HG02678 (cell line): ENCODE results near the gene DUSP6.

ENCODE experiments used
- ATAC-seq: cut with Tn5 transposase; IDR thresholded peaks from one replicate; pipeline ENCODE4 v1.9.1; 2021; ENCODE audit warnings: mild to moderate bottlenecking, moderate library complexity; ENCODE audit not compliant: unreplicated experiment

DUSP6 gene

DNA sequence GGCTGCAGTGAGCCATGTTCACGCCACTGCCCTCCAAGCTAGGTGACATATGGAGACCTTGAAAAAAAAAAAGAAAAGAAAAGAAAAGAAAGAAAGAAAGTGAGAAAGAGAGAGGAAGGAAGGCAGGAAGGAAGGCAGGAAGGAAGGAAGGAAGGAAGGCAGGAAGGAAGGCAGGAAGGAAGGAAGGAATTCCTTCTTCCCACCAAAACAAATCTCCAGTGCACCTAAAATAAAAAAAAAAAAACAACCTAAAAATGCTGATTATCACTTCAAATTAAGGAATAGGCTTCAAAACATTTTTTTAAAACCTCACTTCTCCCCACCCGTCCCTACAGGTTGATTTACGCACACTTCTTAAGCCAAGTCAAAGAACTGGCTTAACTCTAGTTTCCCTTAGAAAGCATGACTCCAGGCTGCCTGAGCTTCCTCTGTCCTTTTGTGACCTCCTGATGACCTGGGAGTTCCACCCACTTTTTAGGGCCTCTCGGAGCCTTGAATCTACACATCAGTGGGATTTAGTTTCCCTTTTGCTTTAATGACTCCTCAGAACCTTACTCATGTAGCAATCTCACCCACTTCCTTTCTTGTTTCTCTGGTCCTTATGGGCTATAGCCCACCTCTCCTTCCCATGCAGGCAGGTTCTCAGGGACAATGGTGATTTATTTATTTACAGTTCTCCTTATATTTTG lies 18.6 kb downstream of the DUSP6 start:
- ATAC-seq, result no peak

DNA sequence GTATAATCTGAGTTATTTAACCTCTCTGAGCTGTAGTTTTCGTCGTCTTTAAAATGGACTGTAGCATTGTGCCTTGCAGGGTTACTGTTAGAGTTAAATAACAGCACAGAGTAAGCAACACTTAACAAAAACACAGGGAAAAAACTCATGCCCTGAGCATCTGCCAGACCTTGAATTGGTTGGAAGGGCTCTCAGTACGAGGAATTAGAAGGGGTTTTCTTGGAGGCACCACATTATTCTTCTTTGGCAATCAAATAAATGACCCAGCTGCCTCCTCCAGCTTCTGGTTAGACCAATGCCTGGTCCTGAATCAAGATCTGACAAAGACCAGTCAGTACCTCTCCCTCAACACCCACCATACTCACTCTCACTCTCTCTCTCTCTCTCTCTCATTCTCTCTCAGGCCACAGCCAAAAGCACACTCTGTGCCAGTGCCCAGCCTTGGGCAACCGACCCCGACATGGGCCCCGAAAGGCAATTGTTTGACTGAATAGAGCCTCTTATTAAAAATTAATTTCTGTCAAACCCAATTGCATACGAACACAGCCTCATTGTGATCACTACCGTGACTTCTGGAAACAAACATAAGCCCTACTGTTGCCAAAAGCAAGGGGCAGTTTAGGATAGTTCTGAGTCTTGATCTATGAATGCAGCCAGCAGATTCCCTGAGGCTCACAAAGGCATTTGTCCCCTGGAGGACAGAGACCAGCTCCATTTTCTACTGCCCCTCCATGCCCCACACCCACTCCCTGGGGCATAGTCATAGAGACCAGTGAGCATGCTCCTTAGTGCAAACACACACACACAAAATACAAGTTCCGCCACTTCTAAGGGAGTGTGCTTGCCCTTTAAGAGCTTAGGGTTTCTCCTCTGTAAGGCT lies 23.9 kb downstream of the DUSP6 start:
- no peak for ATAC-seq

DNA sequence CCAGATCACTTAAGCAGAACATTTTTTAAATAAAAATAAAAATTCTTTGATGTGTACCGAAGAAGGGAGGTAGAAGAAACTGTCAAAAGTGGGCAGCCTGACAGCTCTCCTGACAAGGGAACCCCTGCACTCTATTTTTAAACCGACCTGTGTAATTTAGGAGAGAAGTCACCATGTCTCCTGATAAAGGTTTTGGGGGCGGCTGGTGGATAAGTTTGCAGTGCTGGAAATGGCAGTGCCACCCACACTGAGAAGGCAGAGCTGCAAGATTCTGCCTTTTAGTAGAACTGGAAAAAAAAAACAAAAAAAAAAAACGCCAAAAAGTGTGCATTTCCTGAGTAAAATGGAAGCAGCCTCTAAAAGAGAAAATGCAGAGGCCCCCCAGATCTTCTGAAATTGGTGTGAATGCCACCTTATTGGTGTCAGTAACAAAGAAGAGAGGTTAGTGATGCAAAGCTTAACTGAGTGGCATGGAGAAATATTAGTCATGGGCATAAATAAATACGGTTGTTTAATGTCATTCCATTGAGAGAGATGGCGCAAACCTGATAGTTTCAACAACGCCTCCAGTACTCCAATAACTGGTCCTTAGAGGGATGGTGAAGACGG lies 24.7 kb downstream of the DUSP6 start:
- ATAC-seq, result no peak

DNA sequence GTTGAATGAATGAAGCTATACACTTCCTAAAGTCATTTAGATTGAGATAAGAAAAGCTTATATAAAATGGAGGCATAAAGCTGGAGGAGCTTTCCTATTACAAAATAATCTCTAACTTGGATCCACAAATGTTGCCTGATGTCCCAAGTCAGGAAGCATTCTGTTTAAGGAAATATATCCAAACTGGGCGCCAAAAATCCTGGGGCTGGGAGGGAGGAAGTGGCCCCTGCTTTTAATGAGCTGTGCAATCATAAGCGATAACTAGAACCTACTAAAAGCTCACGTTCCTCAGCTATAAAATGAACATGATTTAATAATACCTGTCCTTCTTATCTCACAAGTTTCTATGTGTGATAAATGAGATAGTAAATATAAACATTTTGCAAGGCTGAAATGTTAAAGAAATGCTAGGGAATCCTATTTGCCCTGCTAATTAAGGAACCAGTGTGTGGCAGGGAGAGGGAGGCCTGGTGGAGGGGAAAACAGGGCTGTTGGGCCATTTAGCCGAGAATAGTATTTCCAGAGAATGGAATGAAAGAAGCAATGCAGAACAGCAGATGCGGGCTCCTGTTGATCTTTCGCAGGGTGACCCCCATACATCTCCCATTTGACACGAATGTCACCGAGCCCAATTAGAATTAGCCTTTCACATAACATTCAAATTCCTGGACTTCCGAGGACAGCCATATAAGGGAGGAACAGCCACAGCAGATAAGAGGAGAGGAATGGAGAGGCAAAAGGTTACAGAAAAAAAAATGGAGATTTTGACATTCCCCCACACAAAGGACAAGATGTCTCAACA lies 25.9 kb downstream of the DUSP6 start:
- no peak for ATAC-seq

DNA sequence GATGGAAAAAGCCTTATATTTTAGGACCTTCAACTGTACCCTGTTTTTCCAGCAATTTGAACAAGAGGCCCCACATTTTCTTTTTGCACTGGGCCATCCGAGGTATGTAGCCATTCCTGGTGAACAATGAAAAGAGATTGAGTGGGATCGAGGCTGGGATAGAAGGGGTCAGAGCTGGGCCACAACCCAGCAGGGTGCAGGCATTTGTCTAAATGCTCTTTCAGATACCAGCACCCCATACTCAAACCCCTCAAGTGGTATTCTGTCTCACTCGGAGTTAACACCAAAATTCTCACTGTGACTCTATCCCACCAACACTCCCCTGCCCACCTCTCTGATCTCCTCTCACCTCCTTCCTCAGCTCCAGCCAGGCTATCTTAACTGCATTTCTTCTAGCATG lies 26.8 kb downstream of the DUSP6 start:
- ATAC-seq, result no peak

DNA sequence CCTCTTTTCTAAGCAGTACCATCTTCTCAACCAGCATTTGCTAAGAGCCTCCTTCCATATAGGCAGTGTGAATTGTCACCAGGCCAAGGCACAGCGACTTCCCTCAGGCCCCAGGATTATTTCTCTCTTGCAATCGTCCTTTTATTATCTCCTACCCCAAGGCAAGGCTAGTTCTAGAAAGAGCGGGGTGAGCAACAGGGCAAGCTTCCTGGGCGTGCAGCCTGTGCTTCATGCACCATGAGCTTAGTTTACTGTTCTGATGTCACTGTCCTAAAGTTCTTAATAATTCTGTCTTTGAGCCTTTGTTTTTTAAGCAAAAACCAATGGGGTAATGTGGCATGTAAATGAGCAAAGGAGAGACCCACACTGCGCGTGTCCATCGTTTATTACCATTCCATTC lies 27.9 kb downstream of the DUSP6 start:
- no peak for ATAC-seq

DNA sequence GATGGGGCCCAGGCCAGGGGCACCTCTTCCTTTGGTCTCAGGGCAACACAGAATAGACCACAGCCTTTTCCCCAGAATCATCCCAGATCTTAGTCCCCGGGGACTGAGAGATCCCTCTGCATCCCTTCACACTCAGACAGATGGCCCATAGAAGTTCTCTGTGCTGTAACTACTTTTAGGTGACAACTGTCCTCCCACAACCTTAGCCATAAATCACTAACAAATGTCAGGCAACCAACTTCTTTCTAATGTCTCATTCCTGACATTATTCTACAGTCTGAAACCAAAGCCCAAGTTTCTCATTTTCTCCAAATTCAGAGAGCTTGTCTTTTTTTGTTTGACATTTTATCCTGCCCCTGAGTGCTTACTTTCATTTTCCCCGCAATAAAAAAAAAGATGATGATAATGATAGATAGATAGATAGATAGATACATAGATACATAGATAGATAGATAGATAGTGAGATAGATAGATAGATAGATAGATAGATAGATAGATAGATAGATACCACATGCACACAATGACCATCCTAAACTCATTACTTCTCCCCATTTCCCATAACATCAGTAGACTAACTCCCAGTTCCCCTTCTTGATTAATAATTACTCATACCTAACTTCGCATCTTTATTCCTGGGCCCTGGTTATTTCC lies 28.6 kb downstream of the DUSP6 start:
- no peak for ATAC-seq

DNA sequence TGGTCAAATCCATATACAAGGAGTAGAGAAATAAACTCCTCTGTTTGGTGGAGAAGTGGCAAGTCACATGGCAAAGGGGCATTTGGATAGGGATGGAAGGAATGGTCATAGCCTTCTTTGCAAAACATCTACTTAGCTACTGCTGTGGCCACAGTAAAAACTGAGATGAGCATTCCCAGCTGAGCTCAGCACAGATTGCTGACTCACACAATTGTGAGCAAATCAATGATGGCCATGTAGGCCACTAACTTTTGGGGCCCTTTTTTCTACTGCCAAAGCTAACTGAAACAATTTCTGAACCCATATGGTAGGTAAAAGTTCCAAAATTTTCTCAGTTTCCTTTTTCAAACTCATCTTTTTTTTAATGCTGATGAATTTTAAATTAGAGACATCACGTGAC lies 31.6 kb downstream of the DUSP6 start:
- no peak for ATAC-seq

DNA sequence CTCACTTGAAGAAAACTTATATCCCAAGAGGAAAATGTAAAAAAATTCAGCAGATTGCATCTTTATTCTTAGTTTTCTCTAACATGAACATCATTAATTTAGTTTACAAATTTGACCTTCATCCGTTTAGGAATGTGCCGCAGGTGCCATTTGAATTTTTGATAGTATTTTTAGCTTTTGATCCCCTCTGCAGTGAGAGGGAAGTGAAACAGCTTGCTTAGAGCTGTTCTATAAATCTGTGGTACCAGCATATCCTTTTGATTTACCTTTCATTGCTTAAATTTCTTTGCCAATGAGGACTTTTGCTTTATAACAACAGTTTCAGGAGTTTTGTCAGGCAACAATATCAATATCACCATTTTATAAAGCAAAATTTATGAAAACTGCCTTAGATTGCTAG lies 32.7 kb downstream of the DUSP6 start:
- ATAC-seq, result no peak

DNA sequence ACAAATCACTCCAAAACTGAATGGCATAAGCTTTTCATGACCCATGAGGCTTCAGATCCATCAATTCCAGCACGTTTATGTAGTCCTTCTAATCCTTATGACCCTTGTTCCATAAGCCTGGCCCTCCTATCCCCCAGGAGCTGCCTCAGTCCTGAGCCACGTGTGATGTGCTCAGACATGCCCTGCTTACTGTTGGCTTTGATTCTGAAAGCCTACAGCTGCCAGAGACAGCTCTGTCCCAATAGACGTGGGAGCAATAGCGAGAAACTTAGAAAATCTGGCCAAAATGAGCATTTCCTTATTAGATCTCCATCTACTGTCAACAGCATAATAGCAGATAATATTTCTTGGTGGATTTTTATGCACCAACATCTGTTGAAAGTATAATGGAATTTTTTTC lies 33.2 kb downstream of the DUSP6 start:
- no peak for ATAC-seq

DNA sequence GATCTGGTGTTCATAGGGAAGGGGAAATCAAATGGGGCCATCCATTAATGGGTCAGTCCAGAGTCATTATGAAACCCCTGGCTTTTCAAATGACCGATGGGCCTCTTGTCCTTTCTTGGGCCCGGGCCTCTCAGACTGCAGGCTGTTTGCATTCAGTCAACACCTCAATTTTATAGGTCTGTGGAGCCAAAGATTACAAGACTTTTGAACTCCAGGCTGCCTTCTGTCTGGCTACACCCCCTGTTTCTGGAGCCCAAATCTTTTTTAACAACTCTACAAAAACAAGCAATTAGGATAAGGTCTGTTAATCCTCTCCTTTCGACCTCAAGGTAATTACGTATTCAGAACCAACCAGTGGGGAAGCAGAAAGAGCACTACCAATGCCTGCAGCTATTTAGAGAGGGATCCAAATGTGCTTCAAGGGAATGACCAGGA lies 35.6 kb downstream of the DUSP6 start:
- ATAC-seq, result no peak

DNA sequence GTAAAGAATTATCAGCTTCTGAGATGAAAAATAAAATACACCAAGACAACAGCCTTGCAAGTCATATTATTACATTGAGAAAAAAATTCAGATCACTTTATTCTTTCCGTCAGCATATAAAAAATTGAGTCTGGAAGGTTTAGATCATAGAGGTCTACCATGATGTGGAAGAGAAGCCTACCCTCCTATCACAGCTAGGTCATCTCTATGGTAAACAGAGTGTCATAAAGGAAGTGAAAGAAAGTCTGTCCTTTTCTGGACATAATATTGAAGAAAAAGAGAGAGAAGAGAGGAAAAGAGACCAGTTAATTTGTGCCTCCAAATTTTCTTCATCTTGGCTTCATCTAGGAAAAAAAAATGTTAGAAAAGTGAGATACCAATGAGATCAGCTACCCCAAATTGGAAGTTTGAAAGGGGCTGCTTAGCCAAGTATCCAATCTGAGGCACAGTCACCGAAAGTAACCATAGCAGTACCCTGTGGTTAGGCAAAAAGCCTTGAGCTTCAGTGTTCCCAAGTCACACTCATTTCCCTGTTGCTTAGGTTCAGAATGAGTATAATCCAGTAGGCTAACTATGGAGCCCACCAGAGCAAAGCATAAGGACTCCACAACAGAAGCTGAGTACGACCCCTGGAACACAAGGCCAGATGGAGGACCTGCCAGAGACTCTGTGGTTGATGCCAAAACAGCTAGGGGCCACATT lies 38.1 kb downstream of the DUSP6 start:
- ATAC-seq, result no peak

DNA sequence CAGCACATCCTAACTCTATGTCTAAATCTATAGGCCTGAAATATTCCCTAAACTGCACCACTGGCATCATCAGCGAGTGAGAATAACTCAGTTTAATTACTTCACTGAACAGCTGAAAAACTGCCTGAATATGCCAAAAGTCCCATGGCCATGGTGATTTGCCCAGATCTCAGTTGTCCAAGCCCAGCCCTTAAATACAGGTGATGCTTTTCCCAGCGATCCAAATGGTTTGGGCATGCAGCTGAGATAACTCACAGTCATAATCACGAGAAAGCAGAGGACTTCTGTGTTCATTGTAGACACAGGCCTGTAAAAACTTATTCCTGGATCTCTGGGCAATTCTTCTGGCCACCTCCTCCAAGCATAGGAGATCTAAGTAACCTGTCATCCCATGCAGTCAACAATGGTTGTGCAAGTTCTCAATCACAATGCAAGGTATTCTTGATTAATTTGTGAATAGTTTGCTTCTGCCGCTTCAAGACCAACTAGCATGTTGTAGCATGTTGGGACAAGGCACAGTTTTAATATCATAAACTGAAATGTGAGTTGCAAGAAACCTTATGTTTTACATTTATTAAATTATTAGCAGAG lies 40.5 kb downstream of the DUSP6 start:
- no peak for ATAC-seq

DNA sequence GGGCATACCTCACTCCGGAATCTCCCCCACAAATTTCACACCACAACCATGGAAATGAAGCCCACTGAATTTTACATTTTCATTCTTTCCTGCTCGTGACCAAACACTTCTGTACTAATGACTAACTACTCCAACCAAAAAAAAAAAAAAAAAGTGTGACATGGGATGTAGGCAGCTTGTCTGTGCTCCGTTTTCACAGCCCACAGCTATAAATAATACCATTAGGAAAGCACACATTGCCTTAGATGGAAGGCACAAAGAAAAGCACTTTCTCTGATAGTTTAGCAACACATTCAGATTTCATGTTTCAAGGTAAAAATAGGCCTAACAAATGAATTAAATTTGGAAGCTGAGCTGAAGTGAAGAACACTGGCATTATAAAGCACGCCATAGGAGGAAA lies 42.5 kb downstream of the DUSP6 start:
- ATAC-seq, result no peak

DNA sequence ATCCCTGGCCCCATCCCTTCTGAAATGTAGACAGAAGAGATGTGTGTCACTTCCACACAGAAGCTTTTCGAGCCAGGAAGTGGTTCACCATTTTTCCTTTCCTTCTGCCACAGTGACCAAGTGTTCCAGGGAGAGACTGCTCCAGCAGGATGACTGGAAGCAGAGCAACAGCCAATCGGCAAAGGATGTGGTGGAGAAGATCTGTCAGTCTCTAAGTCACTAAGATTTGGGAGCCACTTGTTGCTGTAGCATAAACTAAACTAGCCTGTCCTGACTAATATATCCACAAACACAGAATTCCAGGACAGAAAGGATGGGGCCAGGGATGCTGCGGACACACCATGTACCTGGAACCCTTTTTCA lies 42.9 kb downstream of the DUSP6 start:
- no peak for ATAC-seq

DNA sequence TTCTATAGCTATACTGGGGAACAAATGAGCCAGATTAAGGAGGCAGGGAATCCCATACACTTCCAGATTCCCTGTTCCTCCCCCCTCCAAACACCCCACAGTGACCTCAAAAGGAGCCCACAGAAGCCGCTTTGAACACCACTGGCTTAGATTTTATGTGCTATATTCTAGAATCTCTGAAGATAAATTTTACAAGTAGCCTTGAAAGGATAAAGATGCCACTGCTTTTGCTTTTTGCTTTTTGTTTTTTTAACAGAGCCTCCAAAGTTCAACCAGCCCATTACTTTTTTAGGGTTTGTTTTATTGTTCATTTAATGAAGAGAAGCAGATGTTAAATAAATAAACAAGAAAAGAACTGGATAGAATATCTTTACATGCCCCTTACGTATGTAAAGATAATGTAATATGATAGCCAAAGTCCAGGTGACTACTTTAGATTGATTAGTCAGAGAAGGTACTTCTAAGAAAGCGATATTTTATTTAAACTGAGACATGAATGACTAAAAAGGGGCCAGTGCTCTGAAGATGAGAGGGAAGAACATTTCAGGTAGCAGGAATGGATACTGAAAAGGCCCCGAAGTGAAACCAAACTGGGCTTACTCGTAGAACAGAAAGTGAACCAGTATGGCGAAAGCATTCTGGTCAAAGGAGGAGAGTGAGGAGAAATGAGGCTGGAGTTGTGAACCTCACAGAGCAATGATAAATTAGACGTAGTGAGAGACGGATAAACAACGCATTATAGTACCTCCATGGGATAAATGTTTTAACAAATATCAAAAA lies 44.6 kb downstream of the DUSP6 start:
- no peak for ATAC-seq

DNA sequence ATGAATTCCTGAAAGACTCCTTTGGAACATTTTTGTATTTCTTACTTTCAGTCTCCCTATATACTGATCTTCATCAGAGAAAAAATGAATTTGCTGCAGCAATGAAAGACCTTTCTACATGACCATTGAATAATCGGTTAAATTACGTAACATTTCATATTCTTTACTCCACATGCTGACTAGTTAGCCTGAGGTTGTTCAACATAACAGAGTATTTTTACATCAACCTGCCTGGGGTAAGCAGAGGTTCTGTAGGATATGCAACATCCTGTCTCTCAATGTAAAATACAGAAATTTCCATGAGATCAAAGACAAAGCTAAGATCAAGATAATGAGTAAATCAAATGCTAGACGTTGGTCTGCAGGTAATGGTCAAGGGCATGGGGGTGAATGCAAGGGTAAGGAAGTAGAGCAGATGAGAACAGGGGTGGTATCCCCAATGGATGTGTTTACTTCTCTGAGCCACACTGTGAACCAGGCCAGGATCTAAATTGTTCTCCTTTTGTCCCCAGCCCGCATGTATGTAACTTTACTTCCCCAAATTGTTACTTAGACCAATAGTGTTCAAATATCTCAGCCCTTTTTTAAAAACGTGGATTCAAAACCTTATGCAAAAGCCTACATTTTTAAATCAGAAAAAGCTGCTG lies 45.4 kb downstream of the DUSP6 start:
- ATAC-seq, result no peak

DNA sequence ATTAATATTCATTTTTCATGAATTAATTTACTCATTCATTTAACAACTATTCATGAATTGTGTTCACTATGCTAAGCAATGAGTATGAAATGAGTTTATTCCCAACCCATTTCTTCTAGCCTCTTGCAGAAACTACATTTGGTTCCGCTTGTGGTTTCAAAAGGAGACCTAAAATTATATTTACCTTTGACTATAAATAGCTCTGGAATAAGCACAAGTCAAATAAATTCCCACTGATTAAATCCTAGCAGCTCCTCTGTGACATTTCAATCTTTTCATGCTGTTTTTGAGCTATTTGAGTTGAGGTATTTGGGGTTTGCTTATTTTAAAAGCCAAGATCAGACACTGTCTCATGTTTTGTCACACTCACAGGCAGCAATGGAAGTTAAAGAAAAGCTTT lies 46.9 kb downstream of the DUSP6 start:
- ATAC-seq, result no peak

DNA sequence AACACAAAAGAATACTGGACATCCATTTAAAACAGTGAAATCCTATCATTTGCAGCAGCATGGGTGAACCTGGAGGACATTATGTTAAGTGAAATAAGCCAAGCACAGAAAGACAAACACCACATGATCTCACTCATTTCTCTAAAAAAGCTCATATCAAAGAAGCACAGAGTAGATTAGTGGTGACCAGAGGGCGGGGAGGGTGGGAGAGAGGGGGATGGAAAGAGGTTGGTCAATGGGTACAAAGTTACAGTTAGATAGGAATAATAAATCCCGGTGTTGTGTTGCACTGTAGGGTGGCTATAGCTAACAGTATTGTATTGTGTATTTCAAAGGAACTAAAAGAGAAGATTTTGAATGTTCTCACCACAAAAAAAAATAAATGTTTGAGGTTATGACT lies 52.4 kb downstream of the DUSP6 start:
- no peak for ATAC-seq
